ENCODE results near the gene RAB3C.

The RAB3C gene

GRCh38 chr5:58825899-58826298 lies 243.0 kb downstream of the RAB3C start:
- no peak for TF ChIP-seq CTCF (IDR thresholded peaks at IDR 0.05; ENCODE audit: insufficient read depth, low read length, poor library complexity, severe bottlenecking)
- DNase-seq (ENCODE audit: extremely low read depth, insufficient read length) = no peak
- Histone ChIP-seq H3K27me3 (replicated peaks; ENCODE audit: control insufficient read depth, insufficient read depth, low read length) (no peaks in the 10 kb centered on the region), H3K4me3 (replicated peaks; ENCODE audit: low read depth, low read length) (no peak overlapping the region), H3K36me3 (ENCODE audit: control insufficient read depth, insufficient read depth, low read length) (no peaks in the 10 kb centered on the region)

- no peaks in the 10 kb centered on the region for H3K36me3 ChIP-seq (ENCODE audit: control insufficient read depth, insufficient read depth, low read length)
- no peak overlapping the region for H3K4me3 ChIP-seq (replicated peaks; ENCODE audit: low read depth, low read length)
- TF ChIP-seq CTCF (IDR thresholded peaks at IDR 0.05; ENCODE audit: insufficient read depth, low read length, poor library complexity, severe bottlenecking) = no peak
- H3K27me3 ChIP-seq (replicated peaks; ENCODE audit: control insufficient read depth, insufficient read depth, low read length) = no peaks in the 10 kb centered on the region
- DNase-seq (ENCODE audit: extremely low read depth, insufficient read length) = no peak
These were observed 244.6 kb downstream of the RAB3C start for GRCh38 chr5:58827463-58827862.

- TF ChIP-seq CTCF (IDR thresholded peaks at IDR 0.05; ENCODE audit: insufficient read depth, low read length, poor library complexity, severe bottlenecking) = no peak
- H3K4me3 ChIP-seq (replicated peaks; ENCODE audit: low read depth, low read length) = no peak overlapping the region
- no peaks in the 10 kb centered on the region for H3K36me3 ChIP-seq (ENCODE audit: control insufficient read depth, insufficient read depth, low read length)
- no peak for DNase-seq (ENCODE audit: extremely low read depth, insufficient read length)
- H3K27me3 ChIP-seq (replicated peaks; ENCODE audit: control insufficient read depth, insufficient read depth, low read length) = no peaks in the 10 kb centered on the region
These were observed 245.4 kb downstream of the RAB3C start for GRCh38 chr5:58828258-58828657.

- H3K27me3 ChIP-seq (replicated peaks; ENCODE audit: control insufficient read depth, insufficient read depth, low read length) = no peaks in the 10 kb centered on the region
- no peak overlapping the region for H3K4me3 ChIP-seq (replicated peaks; ENCODE audit: low read depth, low read length)
- no peaks in the 10 kb centered on the region for H3K36me3 ChIP-seq (ENCODE audit: control insufficient read depth, insufficient read depth, low read length)
- no peak for DNase-seq (ENCODE audit: extremely low read depth, insufficient read length)
- TF ChIP-seq CTCF (IDR thresholded peaks at IDR 0.05; ENCODE audit: insufficient read depth, low read length, poor library complexity, severe bottlenecking) = no peak
These were observed 251.7 kb downstream of the RAB3C start for GRCh38 chr5:58834242-58835225.

GRCh38 chr5:58836351-58836750 lies 253.5 kb downstream of the RAB3C start:
- no peak for DNase-seq (ENCODE audit: extremely low read depth, insufficient read length)

More at GRCh38 chr5:58836351-58836750, 253.5 kb downstream of the RAB3C start:
- no peak overlapping the region for H3K4me3 ChIP-seq (replicated peaks; ENCODE audit: low read depth, low read length)
- no peaks in the 10 kb centered on the region for H3K36me3 ChIP-seq (ENCODE audit: control insufficient read depth, insufficient read depth, low read length)
- H3K27me3 ChIP-seq (replicated peaks; ENCODE audit: control insufficient read depth, insufficient read depth, low read length) = no peaks in the 10 kb centered on the region
- TF ChIP-seq CTCF (IDR thresholded peaks at IDR 0.05; ENCODE audit: insufficient read depth, low read length, poor library complexity, severe bottlenecking) = no peak
